ENCODE measurements around the gene TERB1. TPM values are rescaled to one million over a fixed set of nuclear protein-coding genes. Genes with fewer than 3 reads are reported as not detected.

TERB1 gene
- total RNA-seq, 1 experiment from 2014 or later = not detected

GRCh38 chr16:66790130-66790733, 11.2 kb downstream of the TERB1 start:
- Histone ChIP-seq H3K27me3 (ENCODE audit: insufficient read depth, low read length) (no peaks in the 10 kb centered on the region), H3K4me3 (replicated peaks in 1 of 2; ENCODE audit: low read depth in 1 of 2, low read length in 2 of 2) (no peak overlapping the region), H4K20me1 (ENCODE audit: insufficient read depth) (no peaks in the 10 kb centered on the region), H2AFZ (ENCODE audit: low read depth, low read length, poor library complexity, severe bottlenecking) (no peak overlapping the region), H3K27ac (ENCODE audit: low read depth, low read length) (no peak overlapping the region), H3K9me2 (ENCODE audit: insufficient read depth) (no peaks in the 10 kb centered on the region), H3K36me3 (ENCODE audit: control insufficient read depth in 1 of 2, insufficient read depth in 2 of 2, low read length in 2 of 2) (no peaks in the 10 kb centered on the region), H3K4me1 (ENCODE audit: control insufficient read depth in 1 of 2, insufficient read depth in 2 of 2, low read length in 2 of 2) (no peaks in the 10 kb centered on the region), H3K4me2 (ENCODE audit: low read length) (no peak overlapping the region), H3K79me2 (ENCODE audit: insufficient read depth, low read length) (no peaks in the 10 kb centered on the region), H3K9me3 (ENCODE audit: control insufficient read depth in 1 of 2, insufficient read depth in 1 of 2, low read depth in 1 of 2, low read length in 2 of 2) (no peaks in the 10 kb centered on the region), H3K9ac (ENCODE audit: low read length) (no peak overlapping the region)
- TF ChIP-seq YY1 (IDR thresholded peaks at IDR 0.05; ENCODE audit: extremely low read depth, insufficient replicate concordance, low read depth, low read length) = no peak
- no peak for TF ChIP-seq ZBTB33 (IDR thresholded peaks at IDR 0.05; ENCODE audit: extremely low read depth, insufficient replicate concordance, low read length)
- no peak for TF ChIP-seq RAD21 (IDR thresholded peaks at IDR 0.05; ENCODE audit: low read depth)
- no peak for TF ChIP-seq EZH2 (IDR thresholded peaks at IDR 0.05)
- no peak for TF ChIP-seq SP1 (IDR thresholded peaks at IDR 0.05; ENCODE audit: low read depth)
- TF ChIP-seq POLR2A (IDR thresholded peaks at IDR 0.05; ENCODE audit: borderline replicate concordance, extremely low read depth, insufficient read depth, insufficient read length) = no peak
- no peak for TF ChIP-seq MAX (IDR thresholded peaks at IDR 0.05)
- TF ChIP-seq SIN3A (IDR thresholded peaks at IDR 0.05; ENCODE audit: low read depth) = no peak
- no peak for TF ChIP-seq REST (IDR thresholded peaks at IDR 0.05; ENCODE audit: low read depth)
- no peak for TF ChIP-seq CBX3 (IDR thresholded peaks at IDR 0.05; ENCODE audit: low read depth)
- TF ChIP-seq ZNF274 (IDR thresholded peaks at IDR 0.05; ENCODE audit: low read depth, low read length) = no peak
- no peak for TF ChIP-seq ZFX (IDR thresholded peaks at IDR 0.05)
- no peak for TF ChIP-seq CEBPB (IDR thresholded peaks at IDR 0.05; ENCODE audit: low read depth)
- no peak for TF ChIP-seq EZH2phosphoT487 (IDR thresholded peaks at IDR 0.05; ENCODE audit: borderline replicate concordance)
- CTCF ChIA-PET = no interaction called here
- POLR2A ChIA-PET = no interaction called here
- RAD21 ChIA-PET (ENCODE audit: low non-redundant PET in 1 of 2, low total read pairs in 2 of 2, uncharacterized antibody in 2 of 2, unreplicated experiment in 2 of 2) = no interaction called here
- DNase-seq (ENCODE audit: low read depth, low spot score) (no peak), ATAC-seq (no peak)
- BruUV-seq (replicated peaks) = no TSS peak
- intact Hi-C loops (cut with micrococcal nuclease) = no loop called here
